Liver (tissue), 3 donors: ENCODE data around the gene COL21A1.

Experiments
- GABPA ChIP-seq, 2 donors: IDR thresholded peaks in 1 of 2; conservative IDR thresholded peaks in 1 of 2; 2 replicates each; pipeline ENCODE4 v1.6.1; 2016; ENCODE audit warnings: antibody characterized with exemption in 2 of 2, mild to moderate bottlenecking in 1 of 2, moderate library complexity in 1 of 2
- TAF1 ChIP-seq: conservative IDR thresholded peaks from 2 replicates; pipeline ENCODE4 v1.6.1; 2016; ENCODE audit warnings: antibody characterized with exemption, mild to moderate bottlenecking
- YY1 ChIP-seq: IDR thresholded peaks from 2 replicates; pipeline ENCODE4 v1.6.1; 2016; ENCODE audit warnings: antibody characterized with exemption, mild to moderate bottlenecking
- TF ChIP-seq, protein P1 (sequence below): fragments of 150-350 bp; IDR thresholded peaks from 2 replicates; pipeline ENCODE4 v1.5.1; 2017; ENCODE audit warnings: improper control_type of control experiment, low read depth, low read length; ENCODE audit not compliant: missing input control
- donor health status: healthy.
- donor health status: healthy.

DNA sequence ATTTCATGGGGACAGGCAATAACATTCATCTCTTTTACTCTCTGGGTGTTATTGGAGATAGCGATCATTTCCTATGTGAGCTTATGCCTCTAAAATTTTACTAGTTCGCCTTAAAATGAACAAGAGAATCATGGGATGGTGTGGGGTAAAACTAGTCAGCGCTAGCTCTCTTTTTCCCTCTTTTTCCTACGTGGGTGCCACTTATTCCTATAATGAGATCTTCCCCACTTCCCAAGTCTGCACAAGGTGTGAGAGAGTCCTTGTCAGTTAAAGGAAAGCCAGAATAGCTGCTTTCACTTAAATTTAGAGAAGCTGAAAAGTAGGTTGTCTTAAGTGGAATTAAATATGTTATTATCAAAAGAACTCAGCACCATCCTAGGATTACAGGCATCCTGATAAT, 198.8 kb downstream of the COL21A1 start:
- TF ChIP-seq YY1: no peak
- TF ChIP-seq, protein P1, sequence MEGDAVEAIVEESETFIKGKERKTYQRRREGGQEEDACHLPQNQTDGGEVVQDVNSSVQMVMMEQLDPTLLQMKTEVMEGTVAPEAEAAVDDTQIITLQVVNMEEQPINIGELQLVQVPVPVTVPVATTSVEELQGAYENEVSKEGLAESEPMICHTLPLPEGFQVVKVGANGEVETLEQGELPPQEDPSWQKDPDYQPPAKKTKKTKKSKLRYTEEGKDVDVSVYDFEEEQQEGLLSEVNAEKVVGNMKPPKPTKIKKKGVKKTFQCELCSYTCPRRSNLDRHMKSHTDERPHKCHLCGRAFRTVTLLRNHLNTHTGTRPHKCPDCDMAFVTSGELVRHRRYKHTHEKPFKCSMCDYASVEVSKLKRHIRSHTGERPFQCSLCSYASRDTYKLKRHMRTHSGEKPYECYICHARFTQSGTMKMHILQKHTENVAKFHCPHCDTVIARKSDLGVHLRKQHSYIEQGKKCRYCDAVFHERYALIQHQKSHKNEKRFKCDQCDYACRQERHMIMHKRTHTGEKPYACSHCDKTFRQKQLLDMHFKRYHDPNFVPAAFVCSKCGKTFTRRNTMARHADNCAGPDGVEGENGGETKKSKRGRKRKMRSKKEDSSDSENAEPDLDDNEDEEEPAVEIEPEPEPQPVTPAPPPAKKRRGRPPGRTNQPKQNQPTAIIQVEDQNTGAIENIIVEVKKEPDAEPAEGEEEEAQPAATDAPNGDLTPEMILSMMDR: no peak
- no peak for TF ChIP-seq TAF1
- no peak for TF ChIP-seq GABPA (IDR thresholded peaks at IDR 0.05 in 1 of 2, conservative IDR thresholded peaks at IDR 0.05 in 1 of 2)
